ENCODE data around the gene SUV39H1.
"Not testable (repeated sequence)": the region's sequence is repeated elsewhere in the genome, so short reads cannot be mapped to it uniquely, and the experiment has no call there.

SUV39H1 gene

DNA sequence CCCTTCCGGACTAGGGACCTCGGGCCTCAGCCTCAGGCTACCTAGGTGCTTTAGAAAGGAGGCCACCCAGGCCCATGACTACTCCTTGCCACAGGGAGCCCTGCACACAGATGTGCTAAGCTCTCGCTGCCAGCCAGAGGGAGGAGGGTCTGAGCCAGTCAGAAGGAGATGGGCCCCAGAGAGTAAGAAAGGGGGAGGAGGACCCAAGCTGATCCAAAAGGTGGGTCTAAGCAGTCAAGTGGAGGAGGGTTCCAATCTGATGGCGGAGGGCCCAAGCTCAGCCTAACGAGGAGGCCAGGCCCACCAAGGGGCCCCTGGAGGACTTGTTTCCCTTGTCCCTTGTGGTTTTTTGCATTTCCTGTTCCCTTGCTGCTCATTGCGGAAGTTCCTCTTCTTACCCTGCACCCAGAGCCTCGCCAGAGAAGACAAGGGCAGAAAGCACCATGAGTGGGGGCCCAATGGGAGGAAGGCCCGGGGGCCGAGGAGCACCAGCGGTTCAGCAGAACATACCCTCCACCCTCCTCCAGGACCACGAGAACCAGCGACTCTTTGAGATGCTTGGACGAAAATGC, 13.0 kb upstream of the SUV39H1 start, which contains the start of gene WAS:
Gene WAS (plus strand): TSS at position 389 of the 572 bp plus-strand sequence. CDS start 55 bp downstream, at position 444.
- H3K27ac ChIP-seq, result no peak within 1 kb of the TSS
- TF ChIP-seq, protein P1, sequence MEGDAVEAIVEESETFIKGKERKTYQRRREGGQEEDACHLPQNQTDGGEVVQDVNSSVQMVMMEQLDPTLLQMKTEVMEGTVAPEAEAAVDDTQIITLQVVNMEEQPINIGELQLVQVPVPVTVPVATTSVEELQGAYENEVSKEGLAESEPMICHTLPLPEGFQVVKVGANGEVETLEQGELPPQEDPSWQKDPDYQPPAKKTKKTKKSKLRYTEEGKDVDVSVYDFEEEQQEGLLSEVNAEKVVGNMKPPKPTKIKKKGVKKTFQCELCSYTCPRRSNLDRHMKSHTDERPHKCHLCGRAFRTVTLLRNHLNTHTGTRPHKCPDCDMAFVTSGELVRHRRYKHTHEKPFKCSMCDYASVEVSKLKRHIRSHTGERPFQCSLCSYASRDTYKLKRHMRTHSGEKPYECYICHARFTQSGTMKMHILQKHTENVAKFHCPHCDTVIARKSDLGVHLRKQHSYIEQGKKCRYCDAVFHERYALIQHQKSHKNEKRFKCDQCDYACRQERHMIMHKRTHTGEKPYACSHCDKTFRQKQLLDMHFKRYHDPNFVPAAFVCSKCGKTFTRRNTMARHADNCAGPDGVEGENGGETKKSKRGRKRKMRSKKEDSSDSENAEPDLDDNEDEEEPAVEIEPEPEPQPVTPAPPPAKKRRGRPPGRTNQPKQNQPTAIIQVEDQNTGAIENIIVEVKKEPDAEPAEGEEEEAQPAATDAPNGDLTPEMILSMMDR (IDR thresholded peaks at IDR 0.05), result no peak
- TF ChIP-seq ZFX (IDR thresholded peaks at IDR 0.05; ENCODE audit: borderline replicate concordance), result no peak

DNA sequence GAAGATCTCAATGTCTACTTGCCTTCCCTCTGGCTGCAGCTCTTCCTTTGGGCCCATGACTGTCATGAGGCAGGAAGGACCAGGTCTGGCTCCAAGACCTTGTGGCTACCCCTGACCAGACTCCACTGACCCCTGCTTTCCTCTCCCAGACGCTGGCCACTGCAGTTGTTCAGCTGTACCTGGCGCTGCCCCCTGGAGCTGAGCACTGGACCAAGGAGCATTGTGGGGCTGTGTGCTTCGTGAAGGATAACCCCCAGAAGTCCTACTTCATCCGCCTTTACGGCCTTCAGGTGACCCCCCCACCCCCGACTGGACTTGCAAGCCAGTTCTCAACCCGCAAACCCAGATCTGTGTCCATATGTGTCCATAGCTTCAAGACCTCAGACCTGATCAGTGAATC, 12.4 kb upstream of the SUV39H1 start:
- TF ChIP-seq ZFX (IDR thresholded peaks at IDR 0.05; ENCODE audit: borderline replicate concordance), result no peak
- TF ChIP-seq, protein P1 (IDR thresholded peaks at IDR 0.05), result no peak
- no peak overlapping the region for H3K27ac ChIP-seq

DNA sequence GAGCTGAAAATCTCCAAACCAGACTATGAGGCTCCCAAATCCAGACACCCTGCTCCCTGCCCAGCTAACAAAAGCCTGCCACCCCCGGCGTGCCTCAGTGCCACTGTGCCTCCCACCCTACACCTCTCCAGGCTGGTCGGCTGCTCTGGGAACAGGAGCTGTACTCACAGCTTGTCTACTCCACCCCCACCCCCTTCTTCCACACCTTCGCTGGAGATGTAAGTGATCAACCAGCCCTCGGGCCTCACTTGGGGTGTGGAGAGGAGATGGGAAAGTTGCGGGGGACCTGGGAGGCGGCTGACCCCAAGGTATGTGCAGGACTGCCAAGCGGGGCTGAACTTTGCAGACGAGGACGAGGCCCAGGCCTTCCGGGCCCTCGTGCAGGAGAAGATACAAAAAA, 11.1 kb upstream of the SUV39H1 start:
- H3K27ac ChIP-seq, result no peak overlapping the region
- TF ChIP-seq, protein P1 (IDR thresholded peaks at IDR 0.05), result no peak
- TF ChIP-seq ZFX (IDR thresholded peaks at IDR 0.05; ENCODE audit: borderline replicate concordance), result no peak

DNA sequence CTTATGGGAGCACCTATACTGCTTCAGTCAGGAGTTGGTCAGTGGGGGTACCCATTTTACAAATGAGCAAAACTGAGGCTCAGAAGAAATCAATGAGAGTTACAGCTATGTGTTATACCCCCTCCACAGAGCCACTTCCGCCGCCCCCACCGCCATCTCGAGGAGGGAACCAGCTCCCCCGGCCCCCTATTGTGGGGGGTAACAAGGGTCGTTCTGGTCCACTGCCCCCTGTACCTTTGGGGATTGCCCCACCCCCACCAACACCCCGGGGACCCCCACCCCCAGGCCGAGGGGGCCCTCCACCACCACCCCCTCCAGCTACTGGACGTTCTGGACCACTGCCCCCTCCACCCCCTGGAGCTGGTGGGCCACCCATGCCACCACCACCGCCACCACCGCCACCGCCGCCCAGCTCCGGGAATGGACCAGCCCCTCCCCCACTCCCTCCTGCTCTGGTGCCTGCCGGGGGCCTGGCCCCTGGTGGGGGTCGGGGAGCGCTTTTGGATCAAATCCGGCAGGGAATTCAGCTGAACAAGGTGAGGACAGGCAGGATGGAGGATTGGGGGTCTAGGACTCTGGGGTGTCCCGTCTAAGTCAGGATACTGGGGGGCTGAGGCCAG, 7.9 kb upstream of the SUV39H1 start:
- H3K27ac ChIP-seq, result no peak overlapping the region

DNA sequence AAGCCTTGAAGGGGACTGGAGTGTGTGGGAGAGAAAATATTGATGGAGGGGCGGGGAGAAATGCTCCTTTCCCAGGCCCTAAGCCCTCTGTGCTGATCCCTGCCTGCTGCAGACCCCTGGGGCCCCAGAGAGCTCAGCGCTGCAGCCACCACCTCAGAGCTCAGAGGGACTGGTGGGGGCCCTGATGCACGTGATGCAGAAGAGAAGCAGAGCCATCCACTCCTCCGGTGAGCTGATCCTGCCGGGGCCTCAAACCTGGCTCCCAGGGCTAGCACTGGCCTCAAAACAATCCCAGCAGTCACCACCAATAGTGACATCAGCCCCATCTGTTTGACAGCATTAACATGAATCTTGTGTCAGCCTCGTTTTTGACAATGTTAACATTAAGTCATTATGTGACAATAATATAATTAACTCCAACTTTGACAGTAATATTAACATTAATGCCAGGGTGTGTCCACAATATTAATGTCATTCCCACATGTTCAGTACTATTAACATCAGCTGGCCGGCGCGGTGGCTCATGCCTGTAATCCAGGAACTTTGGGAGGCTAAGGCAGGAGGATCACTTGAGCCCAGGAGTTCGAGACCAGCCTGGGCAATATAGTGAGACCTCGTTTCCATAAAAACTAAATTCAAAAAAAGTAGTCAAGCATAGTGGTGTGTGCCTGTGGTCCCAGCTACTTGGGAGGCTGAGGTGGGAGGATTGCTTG, 7.2 kb upstream of the SUV39H1 start:
- TF ChIP-seq ZFX (IDR thresholded peaks at IDR 0.05; ENCODE audit: borderline replicate concordance), result no peak
- TF ChIP-seq, protein P1 (IDR thresholded peaks at IDR 0.05), result no peak
- no peak overlapping the region for H3K27ac ChIP-seq

More for the DNA sequence above, 7.9 kb upstream of the SUV39H1 start:
- no peak for TF ChIP-seq ZFX (IDR thresholded peaks at IDR 0.05; ENCODE audit: borderline replicate concordance)
- TF ChIP-seq, protein P1 (IDR thresholded peaks at IDR 0.05), result no peak

DNA sequence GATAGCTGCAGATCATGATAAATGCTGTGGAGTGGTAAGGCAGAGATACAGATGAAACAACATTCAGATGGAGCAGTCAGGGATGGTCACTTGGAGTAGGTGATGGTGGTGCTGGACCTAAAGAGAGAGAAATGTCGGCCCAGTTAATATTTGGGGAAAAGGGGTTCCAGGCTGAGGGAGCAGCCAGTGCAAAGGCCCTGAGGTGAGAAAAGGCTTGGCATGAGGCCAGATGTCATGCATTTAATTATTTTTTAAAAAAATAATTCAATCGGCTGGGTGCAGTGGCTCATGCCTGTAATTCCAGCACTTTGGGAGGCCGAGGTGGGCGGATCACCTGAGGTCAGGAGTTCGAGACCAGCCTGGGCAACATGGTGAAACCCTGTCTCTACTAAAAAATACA, 4.8 kb upstream of the SUV39H1 start:
- H3K27ac ChIP-seq, result not testable (repeated sequence)

DNA sequence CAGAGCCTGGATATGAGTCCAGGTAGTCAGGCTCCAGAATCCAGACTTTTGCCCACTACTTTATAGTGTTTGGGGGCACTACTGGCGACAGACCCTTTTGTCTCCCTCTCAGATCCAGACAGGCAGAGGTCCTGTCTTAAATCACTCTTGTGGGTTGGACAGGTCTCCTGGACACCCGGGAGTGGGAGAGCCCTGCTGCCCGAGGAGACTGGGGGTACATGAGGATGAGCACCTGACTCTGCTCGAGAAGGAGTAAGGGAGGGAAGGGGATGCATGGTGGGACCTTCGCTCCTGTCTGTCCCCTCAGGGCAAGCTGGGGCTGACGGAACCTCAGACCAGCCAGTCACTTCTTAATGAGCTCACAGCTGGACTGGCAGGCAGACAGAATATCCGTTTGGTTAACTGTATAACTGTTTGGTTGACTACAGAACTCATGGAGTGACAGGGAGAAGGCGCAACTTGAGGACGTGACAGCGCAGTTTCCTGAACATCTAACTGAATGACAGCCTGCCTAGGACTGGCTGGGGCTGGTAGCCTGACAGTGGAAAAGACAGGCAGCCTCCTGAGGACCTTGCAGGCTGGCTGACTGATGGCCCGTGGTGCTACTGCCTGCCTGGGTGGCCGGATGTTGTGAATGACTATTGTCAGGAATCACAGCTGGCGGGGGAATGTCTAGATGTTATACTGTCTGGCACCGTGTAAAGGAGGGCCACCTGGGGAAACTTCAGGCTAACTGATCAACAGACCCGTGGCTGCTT, 1.6 kb upstream of the SUV39H1 start:
- TF ChIP-seq, protein P1 (IDR thresholded peaks at IDR 0.05), result no peak
- no peak for TF ChIP-seq ZFX (IDR thresholded peaks at IDR 0.05; ENCODE audit: borderline replicate concordance)
- no peak overlapping the region for H3K27ac ChIP-seq

Measured in 22Rv1 (cell line).